HG03108 (cell line): Measurements from ENCODE around the gene C19orf85.

Experiments
- ATAC-seq: cut with Tn5 transposase; IDR thresholded peaks from one replicate; pipeline ENCODE4 v1.9.1; 2021; ENCODE audit warnings: moderate library complexity; ENCODE audit not compliant: unreplicated experiment

C19orf85 gene

DNA sequence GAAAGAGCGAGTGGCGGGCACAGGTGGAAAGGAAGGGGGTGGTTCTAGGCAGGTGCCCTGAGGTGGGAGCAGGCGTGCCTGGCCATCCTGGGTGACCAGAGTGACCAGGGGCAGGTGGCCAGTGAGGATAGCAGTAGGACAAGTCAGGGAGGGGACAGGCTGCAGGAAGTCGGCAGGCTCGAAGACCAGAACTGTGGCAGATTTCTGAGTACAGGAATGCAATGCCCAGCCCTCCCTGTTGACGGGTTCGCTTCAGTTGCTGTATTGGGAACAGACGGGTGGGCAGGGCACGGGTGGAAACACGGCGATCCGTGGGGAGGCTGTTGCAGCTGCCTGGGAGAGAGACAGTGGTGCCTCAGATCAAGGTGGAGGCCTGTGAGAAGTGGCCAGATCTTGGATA lies 13.8 kb upstream of the C19orf85 start:
- ATAC-seq = no peak

DNA sequence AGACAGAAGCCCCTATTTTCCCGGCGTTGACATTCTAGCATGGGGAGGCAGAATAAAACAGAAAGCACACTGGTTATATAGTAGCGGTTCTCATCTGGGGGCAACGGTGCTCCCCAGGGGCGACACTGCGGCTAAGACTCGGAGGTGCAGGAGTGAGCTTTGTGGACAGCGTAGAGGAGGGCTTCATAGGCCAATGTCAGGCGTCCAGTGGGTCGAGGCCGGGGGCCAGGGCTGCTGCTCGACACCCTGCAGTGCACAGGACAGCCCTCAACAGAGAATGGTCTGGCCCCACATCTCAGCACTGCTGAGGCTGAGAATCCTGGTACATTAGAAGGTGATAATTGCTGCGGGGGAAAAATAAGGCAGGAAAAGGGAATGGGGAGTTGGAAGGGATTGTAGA lies 13.4 kb upstream of the C19orf85 start:
- ATAC-seq = no peak

DNA sequence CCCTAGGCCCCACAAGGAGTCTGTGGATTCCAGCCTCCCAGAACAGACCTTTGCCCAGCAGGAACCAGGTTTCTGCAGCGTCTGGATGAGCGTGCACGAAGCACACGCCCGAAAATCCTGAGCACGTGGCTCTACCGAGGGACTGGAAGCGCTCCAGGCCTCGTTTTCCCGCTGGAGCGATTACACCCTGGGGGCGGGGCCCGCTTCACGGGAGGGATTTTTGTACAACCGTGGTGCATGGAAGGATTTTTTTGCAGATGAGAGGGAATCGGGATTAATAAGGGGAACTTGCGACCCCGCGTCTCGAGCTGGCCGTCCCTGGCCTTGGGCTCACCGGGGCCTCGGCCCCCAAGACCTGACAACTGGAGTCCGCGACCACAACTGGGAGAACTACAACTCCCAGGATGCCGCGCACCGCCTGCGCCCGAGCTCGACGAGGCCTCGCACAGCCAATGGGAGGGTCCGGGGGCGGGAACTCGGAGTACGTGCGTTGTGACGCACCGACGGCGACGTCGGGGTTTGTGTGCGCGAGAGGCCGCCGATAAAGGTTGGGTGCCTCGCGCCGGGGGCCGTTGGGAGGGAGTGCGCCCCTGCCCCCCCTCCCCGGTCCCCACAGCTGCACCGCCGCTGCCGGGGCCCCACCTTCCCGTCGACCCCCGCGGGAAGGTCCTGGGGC lies 11.7 kb upstream of the C19orf85 start, which contains the start of gene ZNF628:
ZNF628 (plus strand) TSS at position 518 of the 676 bp plus-strand sequence. CDS start 3,294 bp downstream, outside the sequence.
- peak; percentile 86 for ATAC-seq

DNA sequence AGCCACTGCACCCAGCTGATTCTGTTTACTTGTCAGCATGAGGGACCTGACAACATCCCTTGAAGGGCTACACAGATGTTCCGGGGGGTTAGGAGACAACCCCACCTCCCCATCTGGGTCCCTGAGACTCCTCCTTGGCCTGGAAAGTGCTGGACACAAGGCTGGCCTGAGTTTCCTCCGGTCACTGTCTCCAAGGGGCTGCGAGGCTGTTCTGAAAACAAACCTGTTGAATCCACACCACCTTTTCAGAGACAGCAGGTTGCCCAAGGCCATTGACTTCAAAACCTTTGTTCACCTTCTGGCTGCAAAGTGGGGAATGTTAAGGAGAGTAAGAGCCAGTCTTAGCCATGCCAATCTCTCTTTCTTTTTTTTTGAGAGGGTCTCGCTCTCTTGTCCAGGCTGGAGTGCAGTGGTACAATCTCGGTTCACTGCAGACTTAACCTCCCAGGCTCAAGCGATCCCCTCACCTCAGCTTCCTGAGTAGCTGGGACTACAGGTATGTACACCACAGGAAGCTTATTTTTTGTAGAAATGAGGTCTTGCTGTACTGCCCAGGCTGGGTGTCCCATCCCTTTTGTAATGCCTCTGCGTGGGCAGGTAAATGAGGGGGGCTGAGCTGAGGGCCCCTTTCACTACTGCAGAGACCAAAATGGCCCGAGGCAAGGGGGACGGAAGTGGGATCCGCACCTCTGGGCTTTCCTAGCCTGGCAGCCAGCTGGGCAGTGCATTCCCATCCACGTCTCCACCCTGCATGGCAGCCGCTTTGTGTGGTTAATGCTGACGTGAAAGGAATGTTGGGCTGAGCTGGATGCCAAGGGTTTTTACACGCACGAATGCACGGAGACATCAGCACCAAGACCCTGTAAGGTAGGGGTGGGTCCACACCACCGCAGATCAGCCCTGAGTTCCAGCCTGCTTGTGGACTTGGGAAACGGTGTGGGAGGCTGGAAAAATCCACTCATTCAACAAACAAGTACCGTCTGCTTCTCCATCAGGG lies 10.0 kb upstream of the C19orf85 start:
- ATAC-seq = no peak

DNA sequence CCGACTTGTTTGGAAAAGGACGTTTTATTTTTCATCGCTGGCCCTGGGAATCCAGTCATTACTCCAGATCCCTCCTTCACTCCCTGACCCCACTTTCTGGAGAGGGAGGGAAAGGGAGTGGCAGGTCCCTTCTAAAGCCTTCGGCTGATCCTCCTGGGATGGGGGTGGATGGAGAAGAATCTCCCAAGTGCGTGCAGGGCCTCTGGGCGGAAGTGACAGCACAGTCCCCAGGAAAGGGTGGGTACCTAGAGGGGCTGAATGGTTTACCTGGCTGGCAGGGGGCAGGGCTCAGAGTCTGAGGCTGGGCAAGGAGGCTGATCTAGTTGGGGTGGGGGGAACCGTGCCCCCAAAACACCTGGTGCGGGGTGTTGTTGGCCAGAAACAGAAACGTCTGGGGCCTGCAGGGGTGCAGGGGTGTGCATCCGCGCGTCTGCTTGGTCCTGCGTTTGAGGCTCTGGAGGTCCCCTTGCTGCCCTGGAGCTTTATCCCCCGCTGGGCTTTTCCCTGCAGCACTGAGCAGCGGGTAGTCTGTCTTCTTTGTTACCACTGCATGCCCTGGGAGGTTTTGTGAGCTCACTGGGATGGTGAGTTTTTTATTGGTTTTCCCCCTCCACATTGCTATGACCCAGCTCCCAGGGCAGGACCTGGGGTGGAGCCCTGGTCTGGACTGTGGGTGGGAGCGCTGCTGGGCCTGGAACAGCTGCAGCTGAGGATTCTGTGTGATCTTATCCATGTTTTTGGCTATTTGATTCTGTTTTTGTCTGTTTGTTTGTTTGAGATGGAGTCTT lies 8.9 kb upstream of the C19orf85 start:
- ATAC-seq = no peak

DNA sequence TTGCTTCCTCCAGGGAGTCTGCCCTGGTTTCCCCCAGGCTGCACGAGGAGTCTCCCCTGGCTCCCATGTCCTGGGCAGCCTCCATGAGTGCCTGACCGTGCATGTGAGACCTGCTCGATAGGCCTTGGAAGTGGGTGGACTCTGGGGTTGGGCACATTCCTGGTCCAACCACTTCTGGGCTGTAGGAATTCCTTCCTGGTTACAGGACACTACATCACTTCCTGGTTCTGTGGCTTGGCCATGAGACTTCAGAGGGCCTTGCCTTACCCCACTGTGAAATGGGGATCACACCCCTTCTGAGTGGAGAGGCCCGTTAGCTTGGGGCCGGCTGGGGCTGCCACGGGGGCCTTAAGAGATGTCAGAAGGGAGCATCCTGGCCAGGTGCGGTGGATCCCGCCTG lies 7.9 kb upstream of the C19orf85 start:
- no peak for ATAC-seq

DNA sequence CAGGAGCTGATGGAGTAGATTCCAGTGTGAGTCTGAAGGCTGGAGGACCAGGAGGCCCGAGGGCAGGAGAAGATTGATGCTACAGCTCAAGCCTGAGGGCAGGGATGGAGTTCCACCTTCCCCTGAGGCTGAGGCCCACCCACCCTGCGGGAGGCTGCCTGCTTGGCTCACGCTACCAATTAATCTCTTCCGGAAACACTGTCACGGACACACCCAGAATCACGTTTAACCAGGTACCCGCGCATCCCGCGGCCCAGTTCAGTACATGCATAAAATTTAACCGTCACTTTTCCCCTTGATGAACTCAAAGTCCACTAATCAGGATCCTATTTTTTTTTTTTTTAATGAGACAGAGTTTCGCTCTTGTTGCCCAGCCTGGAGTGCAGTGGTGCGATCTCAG lies 6.7 kb upstream of the C19orf85 start:
- no peak for ATAC-seq

DNA sequence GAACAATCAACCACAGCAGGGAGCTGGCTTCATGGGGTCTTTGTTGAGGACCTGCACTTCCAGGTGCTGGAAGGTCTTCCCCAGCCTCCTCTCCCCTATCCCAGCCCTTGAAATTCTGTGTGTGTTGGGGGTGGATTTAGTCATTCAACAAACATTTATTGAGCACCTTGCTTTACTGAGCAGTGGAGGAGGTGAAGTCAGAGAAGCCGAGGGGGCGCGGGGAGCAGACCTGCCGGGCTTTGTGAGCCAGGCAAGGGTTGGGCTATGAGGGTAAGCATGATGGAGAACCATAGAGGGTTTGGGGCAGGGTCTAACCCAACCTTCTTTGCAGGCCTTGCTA lies 3.5 kb upstream of the C19orf85 start:
- no peak for ATAC-seq

DNA sequence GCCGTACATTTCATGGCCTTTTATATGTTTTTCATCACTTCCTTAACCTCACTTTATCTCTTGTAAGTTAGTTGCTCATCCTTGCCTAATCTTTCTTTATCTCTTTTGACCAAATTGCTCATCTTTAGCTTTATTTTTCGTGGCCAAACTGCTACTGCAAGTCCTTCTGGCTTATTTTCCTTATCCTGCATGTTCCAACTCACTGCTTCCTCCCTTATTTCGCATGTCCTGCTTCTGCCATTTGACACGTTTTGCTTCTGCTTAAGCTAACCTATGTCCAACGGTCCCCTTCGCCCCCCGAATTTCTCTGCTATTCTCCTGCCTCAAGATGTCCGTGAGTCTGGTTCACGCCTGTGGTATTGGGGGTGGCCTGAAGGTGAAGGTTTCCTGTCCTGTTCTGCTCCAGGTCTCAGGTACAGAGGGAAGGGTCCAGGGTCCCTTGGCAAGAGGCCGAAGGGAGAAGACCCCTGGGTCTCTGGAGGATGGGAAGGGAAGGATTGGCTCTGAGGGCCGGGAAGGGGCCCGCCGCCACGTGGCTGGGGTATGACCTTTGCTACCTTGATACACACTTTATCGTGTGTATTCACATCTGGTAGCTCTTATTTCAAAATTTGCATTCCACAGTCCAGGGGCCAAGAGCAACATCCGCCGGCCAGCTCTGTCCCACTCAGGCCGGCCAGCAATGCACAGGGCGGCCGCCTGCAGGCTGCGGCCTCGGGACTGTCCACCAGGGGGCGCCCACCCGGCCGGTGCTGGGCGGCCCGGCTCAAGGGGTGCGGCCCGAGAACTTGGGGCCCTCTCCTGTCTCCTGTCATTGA lies 2.9 kb upstream of the C19orf85 start:
- no peak for ATAC-seq

DNA sequence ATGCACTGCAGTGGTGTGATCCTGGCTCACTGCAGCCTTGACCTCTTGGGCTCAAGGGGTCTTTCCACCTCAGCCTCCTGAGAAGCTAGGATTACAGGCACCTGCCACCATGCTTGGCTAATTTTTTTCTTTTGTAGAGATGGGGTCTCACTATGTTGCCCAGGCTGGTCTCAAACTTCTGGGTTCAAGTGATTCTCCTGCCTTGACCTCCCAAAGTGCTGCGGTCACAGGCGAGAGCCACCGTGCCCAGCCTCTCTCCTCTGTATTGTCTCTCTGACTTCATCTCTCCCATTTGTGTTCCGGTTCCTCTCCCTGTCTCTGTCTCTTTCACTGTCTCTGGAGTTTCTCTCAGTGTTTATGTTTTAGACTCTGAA lies 1.7 kb upstream of the C19orf85 start:
- ATAC-seq = no peak

DNA sequence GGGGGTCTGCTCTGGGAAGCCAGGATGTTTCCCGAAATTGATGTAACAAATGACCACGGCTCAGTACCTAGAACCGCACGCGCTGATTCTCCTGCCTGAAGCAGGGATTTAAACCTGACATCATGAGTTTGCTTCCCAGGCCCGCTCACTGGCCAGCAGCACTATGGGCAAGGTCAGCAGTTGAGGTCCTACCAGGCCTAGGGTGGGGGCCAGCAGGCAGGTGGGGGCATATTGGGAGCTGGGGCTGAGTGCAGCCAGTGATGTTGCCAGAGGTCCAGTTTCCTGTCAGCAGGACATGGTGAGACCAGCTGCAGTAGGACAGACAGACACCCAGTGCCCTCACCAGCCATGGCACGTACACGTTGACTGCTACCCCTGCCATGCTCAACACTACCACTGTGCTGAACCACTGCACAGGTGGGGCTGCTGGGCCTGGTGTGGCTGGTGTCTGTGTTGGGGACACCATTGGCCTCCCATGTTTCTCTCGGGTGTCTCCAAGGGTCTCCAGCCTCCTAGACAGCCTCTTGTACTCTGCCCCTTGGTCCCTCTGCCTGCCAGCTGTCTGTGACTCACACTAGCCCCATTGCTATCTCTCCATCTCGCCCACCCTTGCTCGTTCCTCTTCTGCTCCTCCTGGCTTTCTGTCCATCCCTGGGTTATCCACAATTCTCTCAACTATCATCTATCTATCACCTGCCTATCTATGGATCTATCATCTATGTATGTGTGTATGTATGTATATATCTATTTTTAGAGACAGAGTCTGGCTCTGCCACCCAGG lies 1.1 kb upstream of the C19orf85 start:
- ATAC-seq = no peak

DNA sequence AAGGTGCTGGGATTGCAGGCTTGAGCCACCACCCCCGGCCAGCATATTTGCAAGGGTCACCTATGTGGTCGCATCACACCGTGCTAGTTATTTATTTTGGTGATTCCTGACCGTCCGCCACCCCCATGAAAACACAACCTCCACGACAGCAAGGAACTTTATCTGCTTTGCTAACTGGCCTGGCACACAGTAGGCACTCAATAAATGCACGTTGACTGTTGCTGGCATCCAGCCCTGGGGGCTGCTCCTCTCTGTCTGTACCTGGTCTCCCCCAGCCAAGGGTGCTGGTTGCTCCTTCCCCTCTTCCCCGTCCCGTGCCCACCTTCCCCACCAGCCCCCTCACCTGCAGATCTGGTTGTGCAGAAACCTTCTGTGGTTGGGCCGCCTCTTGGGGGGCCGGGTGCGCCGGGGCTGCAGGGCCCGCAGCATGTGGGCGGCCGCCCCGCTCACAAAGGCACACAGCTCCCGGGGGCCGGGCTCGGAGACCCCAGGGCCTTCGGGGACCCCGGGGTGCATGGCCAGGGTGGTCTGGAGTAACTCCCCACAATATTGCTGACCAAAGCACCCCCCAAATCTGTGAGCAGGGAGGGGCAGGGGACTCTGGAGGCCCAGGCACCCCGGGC lies 401 bp downstream of the C19orf85 start:
- no peak for ATAC-seq

DNA sequence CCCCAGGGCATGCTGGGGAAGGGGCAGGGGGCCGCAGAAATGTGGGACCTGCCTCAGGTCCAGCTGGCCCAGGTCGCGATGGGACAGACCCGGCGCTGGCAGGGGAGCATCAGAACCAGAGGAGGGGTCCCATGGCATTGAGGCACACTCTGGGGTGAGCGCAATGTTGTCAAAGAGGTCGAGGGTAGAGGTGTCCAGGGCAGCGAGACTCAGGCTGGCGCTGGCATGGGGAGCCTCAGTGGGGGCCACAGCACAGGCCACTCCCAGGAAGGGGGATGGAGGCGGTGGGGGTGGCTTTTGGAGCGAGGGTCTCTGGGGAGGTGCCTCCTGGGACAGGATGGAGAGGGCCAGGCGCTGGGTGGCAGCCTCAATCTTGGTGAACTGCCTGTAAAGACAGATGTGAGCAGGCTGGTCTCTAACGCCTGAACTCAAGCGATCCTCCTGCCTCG lies 944 bp downstream of the C19orf85 start:
- ATAC-seq = no peak

DNA sequence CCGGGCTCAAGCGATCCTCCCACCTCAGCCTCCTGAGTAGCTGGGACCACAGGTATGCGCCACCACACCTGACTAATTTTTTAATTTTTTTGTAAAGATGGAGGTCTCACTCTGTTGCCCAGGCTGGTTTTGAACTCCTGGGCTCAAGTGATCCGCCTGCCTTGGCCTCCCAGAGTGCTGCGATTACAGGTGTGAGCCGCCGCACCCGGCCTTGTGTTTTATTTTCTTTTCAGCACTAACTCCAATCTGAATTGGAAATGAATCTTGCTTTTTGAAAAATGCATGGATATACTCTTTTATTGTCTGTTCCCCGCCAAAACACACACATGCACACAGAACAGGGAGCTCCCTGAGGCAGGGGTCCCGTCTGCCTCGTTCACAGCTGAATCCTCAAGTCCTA lies 1.8 kb downstream of the C19orf85 start:
- ATAC-seq = no peak

DNA sequence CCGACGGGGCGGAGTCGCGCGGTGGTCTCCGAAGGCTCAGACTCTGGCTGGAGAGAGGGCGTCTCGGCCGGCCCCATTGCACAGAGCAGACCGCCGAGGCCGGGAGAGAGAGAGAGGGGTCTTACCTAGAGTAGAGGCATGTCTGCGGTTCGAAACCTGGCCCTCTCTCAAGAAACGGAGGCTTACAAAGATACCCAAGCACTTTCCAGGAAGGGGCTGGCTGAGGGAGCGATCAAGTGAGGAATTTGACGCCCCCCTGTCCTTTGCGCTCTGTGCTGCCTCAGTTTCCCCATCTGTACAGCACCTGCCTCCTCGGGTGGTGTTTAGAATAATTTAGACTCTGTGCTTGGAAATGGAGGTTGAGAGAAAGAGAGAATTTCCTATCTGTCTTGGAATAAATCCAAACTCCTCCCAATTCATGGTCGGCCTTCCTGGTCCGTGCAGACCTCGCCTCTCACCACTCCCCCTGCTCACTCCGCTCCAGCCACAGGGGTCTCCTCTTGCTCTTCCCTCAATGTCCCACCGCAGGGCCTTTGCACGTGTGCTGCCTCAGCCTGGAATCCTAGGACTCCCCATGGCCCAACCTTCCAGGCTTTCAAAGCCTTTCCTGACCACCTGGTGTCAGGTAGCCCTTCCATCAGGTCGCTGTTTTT lies 2.5 kb downstream of the C19orf85 start:
- ATAC-seq = no peak

DNA sequence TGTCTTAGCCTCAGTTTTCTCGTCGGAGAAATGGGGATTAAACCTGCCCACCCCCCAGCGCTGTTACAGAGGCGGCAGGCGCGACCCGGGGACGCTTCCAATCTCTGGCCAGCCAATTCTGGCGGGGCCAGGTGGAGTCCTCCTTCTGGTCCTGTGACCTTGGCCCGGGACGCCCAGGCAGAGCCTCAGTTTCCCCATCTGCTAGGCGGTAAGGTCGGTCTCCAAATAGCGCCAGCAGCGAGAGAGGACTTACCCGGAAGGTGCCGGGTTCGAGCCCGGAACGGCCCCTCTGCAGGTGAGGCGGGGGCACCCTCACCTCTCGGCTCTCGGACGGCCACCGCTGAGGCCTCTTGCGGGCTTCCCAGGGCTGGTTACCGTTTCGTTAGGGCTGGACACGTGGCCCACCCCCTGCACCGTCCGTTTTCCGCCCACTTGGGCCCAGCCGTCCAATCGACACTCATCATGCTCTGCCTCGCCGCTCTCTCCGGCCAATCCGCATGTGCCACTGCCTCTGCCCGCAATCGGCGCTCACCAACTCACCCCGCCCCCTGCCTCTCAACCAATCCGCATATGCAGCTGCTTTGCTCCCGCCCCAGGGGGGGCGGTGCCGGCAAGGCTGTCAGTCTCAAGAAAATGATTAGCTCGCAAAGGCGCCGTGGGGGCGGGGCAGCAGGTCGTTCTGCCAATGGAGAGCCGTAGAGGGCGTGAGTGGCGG lies 3.1 kb downstream of the C19orf85 start, which contains the start of gene ISOC2:
ISOC2 (minus strand) TSS at position 384 of the 715 bp plus-strand sequence. CDS start 5,156 bp downstream, outside the sequence.
- ATAC-seq = peak; percentile 86

DNA sequence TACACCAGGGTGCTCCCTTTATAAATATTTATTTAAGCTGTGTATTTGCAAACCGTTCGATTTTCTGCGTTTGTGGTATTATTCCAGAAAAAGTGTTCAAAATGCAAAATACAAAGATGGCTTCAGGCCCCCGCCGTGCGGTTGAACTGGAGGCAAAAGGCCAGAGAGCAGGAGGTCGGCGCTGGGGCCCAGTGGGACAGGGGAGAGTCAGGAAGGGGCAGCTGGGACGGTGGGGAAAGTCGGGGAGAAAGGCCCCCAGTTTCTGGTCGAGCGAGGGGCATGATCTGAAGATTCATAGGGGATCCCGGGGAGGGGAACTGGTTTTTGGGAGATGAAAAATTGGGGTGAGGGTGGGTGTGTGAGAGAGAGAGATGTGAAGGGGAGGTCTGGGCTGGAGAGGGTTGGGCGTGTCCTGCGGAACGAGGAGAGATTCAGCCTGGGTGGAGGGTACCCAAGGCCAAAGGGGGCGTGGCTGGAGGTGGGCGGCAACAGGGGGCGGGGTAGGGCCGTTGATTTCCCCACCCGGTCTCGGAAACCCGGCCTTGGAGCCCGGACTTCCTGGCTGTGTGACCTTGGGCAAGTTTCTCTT lies 3.8 kb downstream of the C19orf85 start:
- no peak for ATAC-seq
